ENCODE results near the gene B3GALT6.

B3GALT6 gene

DNA sequence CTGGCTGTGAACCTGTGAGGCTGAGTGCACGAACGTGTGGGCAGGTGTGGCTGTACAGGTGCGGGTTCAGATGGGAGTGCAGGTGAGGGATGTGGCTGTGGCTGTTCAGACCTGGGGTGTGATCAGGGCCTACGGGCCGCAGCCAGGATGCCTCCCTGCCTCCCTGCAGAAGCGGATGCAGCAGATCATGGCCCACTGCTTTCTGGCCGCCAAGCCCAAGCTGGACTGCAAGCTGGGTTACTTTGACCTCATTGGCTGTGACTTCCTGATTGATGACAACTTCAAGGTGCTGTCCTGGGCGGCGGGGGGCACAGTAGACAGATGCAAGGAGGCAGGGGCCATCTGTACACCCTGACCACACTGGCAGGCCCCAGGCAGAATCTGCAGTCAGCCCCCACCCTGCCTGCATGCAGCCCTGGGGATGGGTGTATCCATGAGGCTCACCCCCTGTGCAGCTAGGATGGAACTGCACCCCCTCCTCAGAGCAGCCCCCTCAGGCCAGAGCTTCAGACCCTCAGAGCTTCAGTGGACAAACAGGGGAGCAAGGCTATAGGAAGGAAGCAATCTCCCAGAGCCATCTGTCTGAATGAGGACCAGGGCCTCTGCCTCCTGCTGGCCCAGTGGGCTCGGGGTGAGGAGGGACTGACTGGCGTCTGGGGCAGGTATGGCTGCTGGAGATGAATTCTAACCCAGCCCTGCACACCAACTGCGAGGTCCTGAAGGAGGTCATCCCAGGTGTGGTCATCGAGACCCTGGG lies 35.4 kb upstream of the B3GALT6 start:
- no peaks in the 10 kb centered on the region for H3K27me3 ChIP-seq (ENCODE audit: insufficient read depth, poor library complexity, severe bottlenecking)
- TF ChIP-seq, protein P1, sequence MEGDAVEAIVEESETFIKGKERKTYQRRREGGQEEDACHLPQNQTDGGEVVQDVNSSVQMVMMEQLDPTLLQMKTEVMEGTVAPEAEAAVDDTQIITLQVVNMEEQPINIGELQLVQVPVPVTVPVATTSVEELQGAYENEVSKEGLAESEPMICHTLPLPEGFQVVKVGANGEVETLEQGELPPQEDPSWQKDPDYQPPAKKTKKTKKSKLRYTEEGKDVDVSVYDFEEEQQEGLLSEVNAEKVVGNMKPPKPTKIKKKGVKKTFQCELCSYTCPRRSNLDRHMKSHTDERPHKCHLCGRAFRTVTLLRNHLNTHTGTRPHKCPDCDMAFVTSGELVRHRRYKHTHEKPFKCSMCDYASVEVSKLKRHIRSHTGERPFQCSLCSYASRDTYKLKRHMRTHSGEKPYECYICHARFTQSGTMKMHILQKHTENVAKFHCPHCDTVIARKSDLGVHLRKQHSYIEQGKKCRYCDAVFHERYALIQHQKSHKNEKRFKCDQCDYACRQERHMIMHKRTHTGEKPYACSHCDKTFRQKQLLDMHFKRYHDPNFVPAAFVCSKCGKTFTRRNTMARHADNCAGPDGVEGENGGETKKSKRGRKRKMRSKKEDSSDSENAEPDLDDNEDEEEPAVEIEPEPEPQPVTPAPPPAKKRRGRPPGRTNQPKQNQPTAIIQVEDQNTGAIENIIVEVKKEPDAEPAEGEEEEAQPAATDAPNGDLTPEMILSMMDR (IDR thresholded peaks at IDR 0.05; ENCODE audit: poor library complexity, severe bottlenecking) = no peak
- H3K4me1 ChIP-seq (ENCODE audit: insufficient read depth, poor library complexity, severe bottlenecking) = no peaks in the 10 kb centered on the region
- DNase-seq (ENCODE audit: low spot score) = peak; percentile 55
- no peak overlapping the region for H3K4me3 ChIP-seq (ENCODE audit: severe bottlenecking)
- no peaks in the 10 kb centered on the region for H3K36me3 ChIP-seq (ENCODE audit: low read depth)
- no peak for ATAC-seq (ENCODE audit: low read depth)
- H3K9me3 ChIP-seq (ENCODE audit: severe bottlenecking) = no peaks in the 10 kb centered on the region
- no peak overlapping the region for H3K27ac ChIP-seq (ENCODE audit: poor library complexity, severe bottlenecking)

DNA sequence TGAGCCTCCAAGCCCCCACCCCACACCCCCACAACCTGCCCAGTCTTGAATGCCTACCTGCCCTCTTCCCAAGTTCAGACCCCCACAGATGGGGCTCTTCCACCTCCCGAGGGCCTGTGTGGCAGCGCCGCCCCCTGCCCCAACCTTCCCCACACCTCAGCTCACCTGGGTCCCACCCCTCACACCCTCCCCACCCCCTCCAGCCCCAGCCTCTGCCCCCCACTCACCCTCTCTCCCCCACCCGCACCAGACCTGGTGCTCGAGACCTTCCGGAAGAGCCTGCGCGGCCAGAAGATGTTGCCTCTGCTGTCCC lies 34.9 kb upstream of the B3GALT6 start:
- no peak overlapping the region for H3K4me3 ChIP-seq (ENCODE audit: severe bottlenecking)
- H3K9me3 ChIP-seq (ENCODE audit: severe bottlenecking) = no peaks in the 10 kb centered on the region
- DNase-seq (ENCODE audit: low spot score) (no peak), ATAC-seq (ENCODE audit: low read depth) (no peak)
- no peaks in the 10 kb centered on the region for H3K36me3 ChIP-seq (ENCODE audit: low read depth)
- no peak overlapping the region for H3K27ac ChIP-seq (ENCODE audit: poor library complexity, severe bottlenecking)
- no peaks in the 10 kb centered on the region for H3K27me3 ChIP-seq (ENCODE audit: insufficient read depth, poor library complexity, severe bottlenecking)
- TF ChIP-seq, protein P1 (IDR thresholded peaks at IDR 0.05; ENCODE audit: poor library complexity, severe bottlenecking) = no peak
- H3K4me1 ChIP-seq (ENCODE audit: insufficient read depth, poor library complexity, severe bottlenecking) = no peaks in the 10 kb centered on the region

DNA sequence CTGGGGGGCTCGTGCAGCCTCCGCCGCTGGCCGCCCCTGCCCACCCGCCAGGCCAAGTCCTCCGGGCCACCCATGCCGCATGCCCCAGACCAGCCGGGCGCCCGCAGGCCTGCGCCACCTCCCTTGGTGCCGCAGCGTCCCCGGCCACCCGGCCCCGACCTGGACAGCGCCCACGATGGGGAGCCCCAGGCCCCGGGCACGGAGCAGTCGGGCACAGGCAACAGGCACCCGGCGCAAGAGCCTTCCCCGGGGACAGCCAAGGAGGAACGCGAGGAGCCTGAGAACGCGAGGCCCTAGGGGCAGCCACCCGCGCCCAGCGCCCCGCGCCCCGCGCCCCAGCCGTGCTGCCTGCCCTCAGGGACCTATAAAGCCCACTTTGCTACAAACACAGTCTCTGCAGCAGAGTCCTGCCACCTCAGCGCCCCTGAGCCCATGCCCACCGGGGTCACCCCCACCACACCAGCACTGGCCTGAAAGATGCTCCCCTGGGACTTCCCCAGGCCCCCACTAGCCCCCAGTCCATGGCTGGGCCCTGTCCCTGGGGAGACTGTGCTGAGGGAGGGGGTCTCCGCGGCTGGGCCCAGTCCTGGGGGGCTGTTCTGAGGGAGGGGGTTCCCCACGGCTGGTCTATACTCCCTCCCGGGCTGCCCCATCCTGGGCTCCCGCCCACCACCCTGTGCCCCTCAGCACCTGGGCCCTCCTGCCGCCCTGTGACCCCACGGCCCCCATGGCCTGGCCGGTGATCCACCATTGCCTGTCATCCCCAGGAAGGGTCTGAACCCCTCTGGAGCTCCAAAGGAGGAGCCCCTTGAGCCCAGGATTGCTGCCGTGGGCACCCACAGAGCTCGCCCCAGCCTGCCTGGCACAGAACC lies 34.2 kb upstream of the B3GALT6 start:
- TF ChIP-seq, protein P1 (IDR thresholded peaks at IDR 0.05; ENCODE audit: poor library complexity, severe bottlenecking) = no peak
- Histone ChIP-seq H3K9me3 (ENCODE audit: severe bottlenecking) (no peaks in the 10 kb centered on the region), H3K27ac (ENCODE audit: poor library complexity, severe bottlenecking) (no peak overlapping the region), H3K4me3 (ENCODE audit: severe bottlenecking) (no peak overlapping the region), H3K27me3 (ENCODE audit: insufficient read depth, poor library complexity, severe bottlenecking) (no peaks in the 10 kb centered on the region), H3K4me1 (ENCODE audit: insufficient read depth, poor library complexity, severe bottlenecking) (no peaks in the 10 kb centered on the region), H3K36me3 (ENCODE audit: low read depth) (no peaks in the 10 kb centered on the region)
- ATAC-seq (ENCODE audit: low read depth) = no peak
- peak; percentile 59 for DNase-seq (ENCODE audit: low spot score)

DNA sequence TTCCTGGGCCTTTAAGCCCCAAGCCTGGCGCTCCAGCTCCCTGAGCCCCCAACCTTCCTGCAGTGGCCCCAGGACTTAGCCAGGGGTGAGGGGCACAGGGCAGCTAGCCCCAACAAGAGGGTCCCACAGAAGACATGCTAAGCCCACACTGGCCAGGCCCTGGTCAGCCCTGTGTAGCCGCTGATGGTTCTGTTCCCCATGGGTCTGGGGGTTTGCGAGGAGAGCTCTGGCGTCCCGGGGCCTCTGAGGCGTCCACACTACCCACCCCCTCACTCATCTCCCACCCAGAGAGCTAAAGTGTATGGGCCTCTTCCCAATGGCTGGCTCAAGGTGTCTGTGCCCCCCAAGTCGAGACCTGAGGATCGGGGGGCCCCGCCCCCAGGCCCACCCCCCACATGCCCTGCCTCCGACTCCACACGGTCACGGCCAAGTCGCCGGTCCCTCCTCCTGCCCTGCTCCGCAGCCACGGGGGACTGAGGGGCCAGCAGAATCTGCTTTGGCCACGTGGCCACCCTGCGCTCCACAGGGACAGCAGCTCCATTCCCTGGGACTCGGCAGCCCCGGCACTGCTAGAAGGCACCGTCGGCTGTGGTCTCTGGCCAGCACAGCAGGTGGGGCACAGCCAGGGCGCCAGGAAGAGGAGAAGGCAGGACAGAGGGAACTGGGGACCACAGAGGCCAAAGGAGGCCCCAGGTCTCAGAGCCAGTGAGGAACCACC lies 33.5 kb upstream of the B3GALT6 start:
- no peak for ATAC-seq (ENCODE audit: low read depth)
- Histone ChIP-seq H3K36me3 (ENCODE audit: low read depth) (no peaks in the 10 kb centered on the region), H3K27ac (ENCODE audit: poor library complexity, severe bottlenecking) (no peak overlapping the region), H3K4me3 (ENCODE audit: severe bottlenecking) (no peak overlapping the region), H3K9me3 (ENCODE audit: severe bottlenecking) (no peaks in the 10 kb centered on the region), H3K4me1 (ENCODE audit: insufficient read depth, poor library complexity, severe bottlenecking) (no peaks in the 10 kb centered on the region), H3K27me3 (ENCODE audit: insufficient read depth, poor library complexity, severe bottlenecking) (no peaks in the 10 kb centered on the region)
- TF ChIP-seq, protein P1 (IDR thresholded peaks at IDR 0.05; ENCODE audit: poor library complexity, severe bottlenecking) = no peak
- DNase-seq (ENCODE audit: low spot score) = no peak

All from RWPE2 (cell line).